ENCODE results near the gene GPR18.

Gene GPR18

DNA sequence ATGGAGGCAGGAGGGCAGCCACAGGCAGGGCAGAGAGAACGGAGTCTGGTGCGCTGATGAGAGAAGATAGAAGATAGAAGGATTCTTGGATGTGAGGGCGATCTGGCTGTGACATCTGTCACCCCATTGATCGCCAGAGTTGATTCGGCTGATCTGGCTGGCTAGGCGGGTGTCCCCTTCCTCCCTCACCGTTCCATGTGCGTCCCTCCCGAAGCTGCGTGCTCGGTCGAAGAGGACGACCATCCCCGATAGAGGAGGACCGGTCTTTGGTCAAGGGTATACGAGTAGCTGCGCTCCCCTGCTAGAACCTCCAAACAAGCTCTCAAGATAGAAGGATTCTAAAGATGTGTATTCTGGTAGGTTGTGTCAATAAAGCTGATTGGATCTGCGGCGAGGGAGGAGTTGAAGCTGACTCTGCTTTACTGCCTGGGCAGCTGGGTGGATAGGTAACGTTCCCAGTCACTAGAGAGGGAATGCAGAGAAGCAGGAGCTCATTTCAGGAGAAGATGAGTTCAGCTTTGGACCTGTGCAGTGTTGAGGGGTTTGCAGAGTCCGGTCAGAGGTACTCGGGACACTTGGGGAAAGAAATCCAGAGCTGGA, 52.5 kb downstream of the GPR18 start:
- DNase-seq: no peak

All from suppressor macrophage treated with lipopolysaccharide for 4 hours (primary cell).